Stimulated activated CD4-positive, alpha-beta T cell treated with anti-CD3 and anti-CD28 coated beads, Interleukin-12 subunit alpha, Interleukin-12 subunit beta, amount 100 ng/mL, for 24 hours (primary cell): Measurements from ENCODE around the gene KLC4.
"Not testable (repeated sequence)": the region's sequence is repeated elsewhere in the genome, so short reads cannot be mapped to it uniquely, and the experiment has no call there.

ENCODE experiments used
- DNase-seq, 2 experiments: peaks; one replicate each; pipeline ENCODE4 v3.0.0-alpha.2; 2020; ENCODE audit warnings: low read depth in 2 of 2

KLC4 gene

DNA sequence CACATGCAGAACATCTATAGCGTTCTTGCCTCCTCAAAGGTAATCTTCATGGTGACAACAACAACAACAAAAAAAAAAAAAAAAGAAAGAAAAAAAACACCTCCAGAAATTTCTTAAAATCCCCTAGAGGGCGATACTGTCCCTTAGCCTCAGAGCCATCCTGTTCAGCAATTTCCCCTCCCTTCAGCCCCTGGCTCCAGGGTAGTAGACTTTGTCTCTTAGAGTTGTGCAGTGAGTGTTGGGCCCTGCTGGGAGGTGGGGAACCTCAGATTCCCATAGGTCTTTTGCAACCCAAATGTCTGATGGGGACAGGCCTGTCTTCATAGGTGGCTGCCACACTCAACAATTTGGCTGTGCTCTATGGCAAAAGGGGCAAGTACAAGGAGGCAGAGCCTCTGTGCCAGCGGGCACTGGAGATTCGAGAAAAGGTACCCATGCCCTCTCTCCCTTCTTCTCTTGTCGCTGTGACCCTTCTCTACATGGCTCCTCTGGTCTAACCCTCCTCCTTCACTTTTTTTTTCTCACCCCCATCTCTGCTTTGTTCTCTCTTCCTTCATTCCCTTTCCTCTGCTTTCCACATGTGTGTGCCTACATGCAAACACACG lies 10.7 kb downstream of the KLC4 start:
- no peak for DNase-seq

DNA sequence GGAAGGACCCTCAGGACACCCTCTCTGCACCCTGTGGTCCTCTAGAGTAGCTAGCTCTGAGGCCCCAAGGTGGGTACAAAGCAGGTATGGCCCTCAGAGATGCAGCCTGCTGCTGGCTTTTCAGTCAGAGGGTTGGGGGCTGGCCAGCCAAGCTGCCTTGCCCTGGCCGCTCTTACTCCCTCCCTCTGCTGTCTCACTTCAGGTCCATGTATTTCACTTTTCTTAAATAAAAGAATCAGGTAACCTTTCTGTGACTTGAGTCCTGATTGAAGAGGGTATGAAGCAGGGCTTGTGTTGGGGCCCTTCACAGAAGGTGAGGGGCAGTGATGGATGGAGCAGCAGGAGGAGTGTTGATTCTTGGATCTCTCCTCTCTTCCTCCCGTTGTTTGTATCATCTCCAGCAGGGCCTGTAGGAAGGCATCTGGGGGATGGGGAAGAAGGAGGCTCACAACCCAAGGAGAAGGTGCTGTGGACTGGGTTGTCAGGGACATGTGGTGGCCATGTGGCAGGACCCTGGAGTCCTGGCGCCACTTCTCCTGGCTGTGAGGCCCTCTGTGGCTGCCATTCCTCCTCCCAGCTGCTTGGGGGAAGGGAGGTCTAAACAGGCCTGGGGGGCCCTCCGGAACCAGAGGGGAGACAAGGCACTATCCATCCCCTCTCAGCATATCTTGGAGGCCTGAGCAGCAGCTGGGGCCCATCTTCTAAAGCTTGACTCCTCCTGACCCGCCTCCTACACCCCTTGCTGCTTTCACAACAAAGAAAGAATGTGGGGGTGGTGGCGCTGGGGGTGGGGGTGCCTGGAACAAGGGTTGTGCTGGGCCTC lies 15.6 kb downstream of the KLC4 start:
- DNase-seq = no peak

DNA sequence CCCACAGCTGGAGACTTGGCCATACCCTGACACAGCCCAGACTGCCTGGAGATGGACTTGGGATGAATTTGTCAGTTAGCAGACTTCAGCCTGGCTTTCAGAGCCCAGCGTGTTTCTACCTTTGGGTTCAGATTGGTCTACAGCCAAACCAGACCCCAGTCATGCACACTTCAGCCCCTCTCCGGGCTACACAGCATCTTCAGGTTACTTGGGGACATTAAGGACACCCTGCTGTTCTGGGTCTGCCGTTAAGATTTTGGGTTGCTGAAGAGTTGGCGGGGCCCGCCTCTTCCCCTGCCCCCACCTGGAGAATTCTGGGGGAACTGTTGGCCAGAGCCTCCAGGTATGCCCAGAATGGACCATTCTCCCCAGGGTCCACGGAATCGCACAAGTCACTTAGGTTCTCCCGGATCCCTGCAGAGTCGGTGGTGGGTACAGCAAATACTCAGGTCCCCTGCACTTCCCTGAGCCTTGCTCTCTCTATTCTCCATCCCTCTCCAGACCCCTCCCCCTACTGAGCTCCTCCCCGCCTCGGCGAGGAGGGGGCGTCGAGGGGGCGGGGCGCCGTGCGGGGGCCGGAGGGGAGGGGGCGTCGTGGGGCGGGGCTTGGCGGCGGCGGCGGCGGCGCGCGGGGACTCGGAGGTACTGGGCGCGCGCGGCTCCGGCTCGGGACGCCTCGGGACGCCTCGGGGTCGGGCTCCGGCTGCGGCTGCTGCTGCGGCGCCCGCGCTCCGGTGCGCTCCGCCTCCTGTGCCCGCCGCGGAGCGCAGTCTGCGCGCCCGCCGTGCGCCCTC lies 16.4 kb downstream of the KLC4 start, which contains the start of gene PTK7:
Gene PTK7, plus strand, starts transcription at position 645 of the 794 bp plus-strand sequence. CDS start 175 bp downstream, outside the sequence.
- DNase-seq = peak in 1 of 2 experiments; percentile 24

DNA sequence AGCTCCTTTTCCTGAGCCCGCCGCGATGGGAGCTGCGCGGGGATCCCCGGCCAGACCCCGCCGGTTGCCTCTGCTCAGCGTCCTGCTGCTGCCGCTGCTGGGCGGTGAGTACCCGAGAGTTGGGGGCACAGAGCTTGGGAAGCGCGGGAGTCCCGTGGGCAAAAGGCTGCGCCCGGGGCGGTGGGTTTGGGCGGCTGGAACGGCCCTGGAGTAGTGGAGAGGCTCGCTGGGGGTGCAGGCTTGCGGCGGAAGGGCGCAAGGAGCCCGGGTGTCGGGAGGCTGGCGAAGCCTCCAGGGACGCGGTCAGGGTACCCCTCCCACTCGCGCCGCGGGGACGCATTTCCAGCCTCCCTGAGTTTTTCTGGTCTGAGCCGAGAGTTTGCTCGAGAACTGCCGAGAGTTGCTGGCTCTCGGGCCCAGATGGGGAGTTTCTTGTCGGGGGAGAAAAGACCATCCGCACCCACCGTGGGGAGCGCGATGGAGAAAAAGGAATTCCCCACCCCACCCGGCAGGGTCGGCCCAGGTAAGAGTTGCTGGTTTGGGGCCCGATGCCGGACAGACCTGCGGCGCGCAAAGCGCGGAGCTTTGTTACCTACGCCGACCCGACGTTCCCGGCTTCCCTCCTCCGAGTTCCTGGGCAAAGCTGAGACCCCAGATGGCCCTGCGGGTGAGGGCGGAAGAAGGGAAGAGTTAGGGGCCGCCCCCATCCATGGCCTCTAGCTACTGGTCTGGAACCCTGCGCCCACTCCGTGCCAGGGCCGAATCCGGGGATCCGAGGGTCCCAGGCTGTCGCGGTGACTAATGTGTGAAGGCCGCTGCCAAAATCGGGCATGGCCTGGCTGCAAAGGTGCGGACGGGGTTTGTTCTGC lies 17.3 kb downstream of the KLC4 start:
- no peak for DNase-seq

DNA sequence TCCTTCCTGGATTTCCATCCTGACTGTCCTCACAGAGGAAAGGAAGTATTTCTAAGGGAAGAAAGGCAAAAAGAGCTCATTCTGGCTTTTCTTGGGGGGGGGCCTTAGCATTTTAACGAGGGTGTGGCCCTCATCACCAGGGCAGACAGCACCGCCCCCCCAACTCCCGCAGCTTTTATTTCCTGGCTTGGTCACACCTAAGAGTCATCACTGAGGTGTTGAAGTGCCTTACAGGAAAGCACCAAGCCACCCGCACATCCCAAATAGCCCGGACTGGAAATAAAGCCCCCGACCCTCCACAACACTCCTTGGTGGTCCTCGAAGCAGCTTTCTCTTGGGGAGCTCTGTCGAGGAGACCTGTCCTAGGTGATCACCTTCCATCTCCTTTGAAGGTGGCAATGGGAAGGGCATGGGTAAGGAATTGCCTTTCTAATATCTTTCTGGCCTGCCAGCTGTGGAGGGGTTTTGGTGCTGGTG lies 17.9 kb downstream of the KLC4 start:
- no peak for DNase-seq

DNA sequence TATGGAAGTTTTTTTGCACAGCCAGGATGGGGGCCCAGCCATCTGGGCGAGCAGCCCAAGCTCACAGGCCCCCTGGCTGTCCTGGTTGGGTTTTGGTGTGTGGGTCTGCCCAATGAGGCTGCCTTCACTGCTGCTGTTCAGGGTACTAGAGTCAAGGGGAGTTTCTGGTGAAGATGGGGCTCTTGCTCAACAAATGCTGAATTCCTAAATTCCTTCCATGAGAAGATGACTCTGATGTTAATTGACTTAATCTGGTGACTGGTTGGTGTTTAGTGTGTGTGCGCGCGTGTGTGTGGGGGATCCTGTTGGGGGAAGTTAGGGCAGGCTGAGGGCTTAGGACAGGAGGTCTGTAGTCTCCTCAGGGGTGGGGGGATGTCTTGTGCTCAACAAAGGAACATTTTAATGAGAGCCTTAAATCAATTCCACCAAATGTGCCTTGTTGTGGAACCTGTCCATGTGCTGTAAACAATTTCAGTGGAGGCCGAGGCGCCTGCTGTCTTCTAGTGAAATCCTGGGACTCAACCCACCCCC lies 18.6 kb downstream of the KLC4 start:
- DNase-seq = no peak

DNA sequence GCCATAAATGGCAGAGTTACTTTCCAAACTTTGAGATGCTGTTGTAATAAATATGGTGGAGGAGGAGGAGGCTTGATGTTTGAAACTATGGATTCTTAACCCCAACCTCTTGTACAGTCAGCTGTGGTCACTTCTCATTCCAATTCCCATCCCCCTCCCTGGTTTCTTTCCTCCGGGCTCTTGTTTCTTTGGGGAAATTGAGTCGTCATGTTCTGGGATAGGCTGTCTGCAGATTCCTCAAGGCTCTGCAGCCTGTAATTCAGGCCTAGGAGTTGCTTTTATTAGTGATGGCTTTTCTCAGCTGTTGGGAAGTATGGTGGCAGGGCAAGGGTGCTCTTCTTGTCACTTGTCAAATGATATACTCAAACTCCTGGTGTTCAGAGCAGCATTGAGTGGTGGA lies 19.3 kb downstream of the KLC4 start:
- no peak for DNase-seq

DNA sequence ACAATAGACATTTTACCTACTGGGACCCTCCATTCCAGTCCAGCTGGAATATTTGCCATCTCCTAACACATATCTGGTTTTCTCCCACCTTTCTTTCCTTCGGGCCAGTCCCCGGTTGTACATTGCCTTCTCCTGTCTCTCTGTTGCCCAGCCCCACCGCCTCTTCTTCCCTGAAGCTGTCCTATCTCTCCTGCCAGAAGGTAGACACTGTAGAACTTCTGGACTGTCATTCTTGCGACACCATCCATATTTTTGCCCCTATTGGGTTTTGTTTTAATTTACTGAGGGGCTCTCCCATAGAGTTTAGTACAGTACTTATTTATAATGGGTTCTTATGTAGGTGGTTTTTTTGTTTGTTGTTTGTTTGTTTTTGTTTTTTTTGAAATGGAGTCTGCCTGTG lies 21.6 kb downstream of the KLC4 start:
- no peak for DNase-seq

DNA sequence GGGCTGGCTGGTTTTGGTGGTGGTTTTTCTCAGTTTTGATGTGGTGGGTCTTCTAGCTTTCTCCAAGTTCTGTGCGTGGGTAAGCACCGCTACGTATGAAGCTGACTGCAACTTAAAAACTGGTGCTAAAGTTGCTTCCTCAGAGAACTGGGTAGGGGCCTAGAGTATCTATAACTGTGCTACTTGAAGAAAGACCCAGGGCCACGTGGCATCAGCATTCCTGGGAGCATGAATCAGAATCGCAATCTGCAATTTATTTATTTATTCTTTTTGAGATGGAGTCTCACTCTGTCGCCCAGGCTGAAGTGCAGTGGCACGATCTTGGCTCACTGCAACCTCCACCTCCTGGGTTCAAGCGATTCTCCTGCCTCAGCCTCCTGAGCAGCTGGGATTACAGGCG lies 22.5 kb downstream of the KLC4 start:
- DNase-seq = not testable (repeated sequence)

DNA sequence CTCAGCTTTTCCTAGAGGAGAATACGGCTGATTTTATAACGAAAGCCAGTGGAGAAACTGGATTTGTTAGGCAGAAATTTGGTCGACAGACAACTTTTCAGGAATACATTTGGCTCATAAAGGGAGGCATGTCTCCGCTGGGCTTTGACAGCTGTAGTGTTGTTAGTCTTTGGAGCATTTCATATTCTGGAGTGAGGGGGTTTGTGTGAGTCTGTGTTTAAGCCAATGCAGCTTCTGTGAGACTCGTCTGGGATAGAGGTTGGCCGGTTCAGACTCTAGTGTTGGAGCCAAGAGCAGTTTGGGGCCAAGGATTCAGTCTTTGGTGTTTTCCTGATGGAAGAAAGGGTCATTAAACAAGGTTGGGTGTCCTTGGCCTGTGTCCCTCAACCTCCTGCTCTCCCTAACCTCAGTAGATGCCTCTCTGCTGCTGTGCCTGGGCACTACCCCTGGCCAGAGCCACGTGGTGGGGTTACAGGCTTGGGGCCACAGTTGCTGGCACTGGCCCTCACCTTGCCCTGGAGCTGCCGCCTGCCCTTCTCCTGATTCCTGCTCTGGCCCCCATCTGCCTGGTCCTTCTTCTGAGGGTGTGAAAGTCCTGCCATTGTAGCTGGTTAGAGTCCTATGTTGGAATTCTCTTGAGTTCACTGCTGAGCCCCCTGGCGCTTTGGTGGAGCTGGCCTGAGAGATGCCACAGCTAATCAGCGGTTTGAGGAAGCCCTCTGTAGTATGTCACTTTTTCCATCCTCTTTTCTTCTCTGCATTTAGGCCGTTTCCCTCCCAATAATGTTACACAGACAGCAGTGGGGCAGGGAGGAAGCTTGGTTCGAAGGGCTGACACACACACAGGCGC lies 23.6 kb downstream of the KLC4 start:
- DNase-seq = no peak

DNA sequence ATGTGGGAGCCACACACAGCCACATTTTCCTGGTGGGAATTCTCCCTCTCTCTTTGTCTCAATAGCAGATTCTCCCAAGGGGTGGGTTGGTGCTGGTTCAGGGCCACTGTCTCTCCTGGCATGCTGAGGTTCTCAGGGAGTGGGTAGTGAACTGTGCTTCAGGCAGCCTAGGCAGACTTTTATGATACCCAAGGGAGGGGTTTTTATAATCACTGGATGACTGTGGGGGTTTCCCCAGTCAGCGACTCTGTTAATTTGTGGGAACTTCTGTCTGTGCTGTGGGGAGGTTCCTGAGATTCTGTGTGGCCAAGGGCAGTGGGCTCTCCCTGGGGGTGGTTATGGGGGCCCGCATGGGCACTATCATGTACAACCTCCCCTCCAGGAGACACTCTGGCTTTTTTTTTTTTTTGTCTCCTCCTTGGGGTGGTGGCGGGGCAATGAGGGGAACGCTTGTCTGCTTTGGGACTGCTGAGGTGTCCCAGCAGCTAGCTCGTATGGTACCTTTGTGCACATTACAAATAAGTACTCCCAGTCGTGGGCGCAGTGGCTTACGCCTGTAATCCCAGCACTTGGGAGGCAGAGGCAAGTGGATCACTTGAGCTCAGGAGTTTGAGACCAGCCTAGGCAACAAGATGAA lies 26.7 kb downstream of the KLC4 start:
- DNase-seq = peak in 1 of 2 experiments; percentile 14

DNA sequence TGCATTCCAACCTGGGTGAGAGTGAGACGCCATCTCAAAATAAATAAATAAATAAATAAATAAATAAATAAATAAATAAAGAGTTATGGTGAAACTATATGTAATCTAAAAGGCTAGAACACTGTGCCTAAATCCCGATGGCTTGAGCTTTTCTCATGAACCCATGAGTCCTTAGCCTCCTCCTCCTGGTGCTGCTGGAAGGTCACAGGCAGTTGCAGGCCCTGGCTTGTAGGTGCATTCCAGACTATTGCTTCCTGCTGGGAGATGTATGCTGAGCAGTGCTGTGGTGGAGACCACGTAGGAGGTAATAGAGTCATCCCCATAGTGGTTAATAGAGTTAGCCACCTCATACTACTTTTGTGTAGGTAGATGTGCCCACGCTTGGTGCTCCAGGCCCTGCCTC lies 29.2 kb downstream of the KLC4 start:
- DNase-seq = no peak

DNA sequence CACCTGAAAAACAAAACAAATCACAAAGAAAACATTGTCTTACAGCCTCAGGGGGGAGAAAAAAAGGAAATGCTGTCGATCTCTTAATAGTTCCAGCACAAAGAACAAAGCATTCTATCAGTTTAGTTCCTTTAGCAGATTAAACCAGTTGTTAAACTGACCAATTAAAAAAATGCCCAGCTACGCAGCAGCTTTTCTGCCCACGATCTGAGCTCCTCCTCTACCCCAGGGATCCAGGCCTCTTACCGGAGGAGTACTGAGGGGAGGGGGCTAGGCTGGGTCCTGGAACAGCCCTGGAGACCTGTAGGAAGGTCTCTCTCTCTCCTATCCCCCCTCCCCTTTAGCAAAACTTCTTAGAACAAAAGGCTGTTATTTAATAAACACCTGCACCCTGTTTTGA lies 30.0 kb downstream of the KLC4 start:
- no peak for DNase-seq

DNA sequence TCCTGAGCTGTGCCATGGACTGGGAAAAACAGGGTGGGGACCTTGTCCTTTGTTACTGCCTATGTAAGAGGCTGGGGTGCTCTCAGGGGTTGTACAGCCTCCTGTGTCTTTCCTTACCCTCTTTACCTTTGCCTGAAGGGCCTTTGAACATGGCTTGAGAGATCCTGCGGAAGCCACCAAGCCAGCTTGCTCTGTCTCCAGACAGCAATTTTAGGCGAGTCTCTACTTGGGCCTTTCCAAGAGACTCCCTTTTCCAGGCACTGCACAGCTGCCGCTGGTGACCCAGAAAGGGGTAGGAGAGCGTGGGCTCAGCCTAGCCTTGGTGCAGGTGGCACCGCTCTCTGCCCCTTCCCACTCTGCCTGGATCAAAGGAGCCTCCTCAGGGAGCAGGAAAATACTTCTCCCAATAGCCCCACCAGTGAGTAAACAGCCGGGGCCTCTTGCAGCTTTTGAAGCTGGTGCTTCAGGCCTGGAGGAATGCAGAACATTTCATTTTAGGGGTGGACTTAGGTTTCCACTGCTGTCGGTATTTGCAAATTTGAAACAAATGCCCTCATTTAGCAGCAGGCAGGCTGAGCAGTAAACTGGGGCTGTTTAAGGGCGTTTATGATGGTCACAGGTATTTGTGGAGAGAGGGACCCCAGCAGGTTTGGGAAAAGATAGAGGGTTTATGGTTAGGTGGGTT lies 30.6 kb downstream of the KLC4 start:
- no peak for DNase-seq

DNA sequence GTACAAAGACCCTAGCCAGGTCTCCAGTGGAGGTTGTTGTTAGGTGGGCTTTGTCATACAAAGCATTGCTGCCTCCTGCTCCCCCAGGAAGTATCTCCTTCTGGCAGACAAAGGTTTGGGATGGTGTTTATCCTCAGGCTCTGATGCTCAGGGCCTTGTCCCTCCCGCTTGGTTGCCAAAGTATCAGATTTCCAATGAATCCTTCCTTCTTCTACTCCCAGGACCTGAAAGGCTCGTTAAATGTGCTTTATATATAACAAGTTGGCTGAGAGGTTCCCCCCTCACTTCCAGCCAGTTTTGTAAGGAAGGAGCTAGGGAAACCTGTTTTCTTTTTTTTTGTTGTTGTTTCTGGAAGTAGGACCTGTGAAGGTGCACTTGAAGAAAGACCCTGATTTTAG lies 31.1 kb downstream of the KLC4 start:
- no peak for DNase-seq

DNA sequence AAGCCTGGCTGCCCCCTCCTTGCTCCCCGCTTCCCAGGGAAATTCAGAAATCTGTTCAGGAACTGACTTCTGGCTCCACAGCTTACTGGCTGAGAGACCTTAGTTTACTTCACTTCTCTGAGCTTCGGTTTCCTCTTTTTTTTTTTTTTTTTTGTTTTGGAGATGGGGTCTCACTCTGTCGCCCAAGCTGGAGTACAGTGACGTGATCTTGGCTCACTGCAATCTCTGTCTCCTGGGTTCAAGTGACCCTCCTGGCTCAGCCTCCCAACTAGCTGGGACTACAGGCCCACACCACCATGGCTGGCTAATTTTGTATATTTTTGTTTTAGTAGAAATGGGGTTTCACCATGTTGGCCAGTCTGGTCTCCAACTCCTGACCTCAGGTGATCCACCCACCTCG lies 31.6 kb downstream of the KLC4 start:
- no peak for DNase-seq

DNA sequence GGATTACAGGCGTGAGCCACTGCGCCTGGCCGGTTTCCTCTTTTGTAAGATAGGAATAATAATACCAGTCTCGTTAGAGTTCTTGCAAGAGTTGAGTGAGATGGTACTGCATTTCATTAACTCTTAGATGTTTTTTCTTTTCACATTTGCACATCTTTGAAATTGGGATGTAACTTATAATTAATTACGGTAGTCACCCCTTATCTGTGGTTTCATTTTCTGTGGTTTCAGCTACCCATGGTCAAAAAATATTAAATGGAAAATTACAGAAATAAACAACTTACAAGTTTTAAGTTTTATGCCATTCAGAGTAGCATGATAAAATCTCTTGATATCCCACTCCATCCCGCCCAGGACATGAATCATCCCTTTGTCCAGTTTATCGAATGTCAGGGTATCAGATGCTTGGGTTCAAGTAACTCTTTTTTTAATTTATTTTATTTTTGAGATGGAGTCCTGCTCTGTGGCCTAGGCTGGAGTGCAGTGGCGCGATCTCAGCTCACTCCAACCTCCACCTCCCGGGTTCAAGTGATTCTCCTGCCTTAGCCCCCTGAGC lies 32.1 kb downstream of the KLC4 start:
- no peak for DNase-seq

DNA sequence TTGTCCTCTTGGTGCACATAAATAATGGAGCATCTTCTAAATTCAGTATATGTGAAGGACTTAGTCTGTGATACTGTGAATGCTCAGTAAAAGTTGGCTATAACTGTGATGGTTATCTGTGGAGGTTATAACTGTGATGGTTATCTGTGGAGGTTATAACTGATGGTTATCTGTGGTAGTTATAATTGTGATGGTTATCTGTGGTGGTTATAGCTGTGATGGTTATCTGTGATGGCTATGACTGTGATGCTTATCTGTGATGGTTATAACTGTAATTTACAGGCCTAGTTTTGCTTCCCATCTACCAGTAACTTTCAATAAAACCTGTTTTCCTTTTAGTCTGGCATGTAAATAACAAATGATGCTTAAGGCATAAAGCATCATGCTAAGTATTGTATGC lies 33.2 kb downstream of the KLC4 start:
- no peak for DNase-seq
